Esophagus squamous epithelium (tissue), 5 donors: ENCODE measurements around the gene MCC. TPM values are rescaled to one million over a fixed set of nuclear protein-coding genes. Genes with fewer than 3 reads are reported as not detected.

Source experiments
- DNase-seq: peaks from one replicate; lab custom pipeline; 2025; lab: John Stamatoyannopoulos, UW
- H3K27ac ChIP-seq, 4 donors: fragments of 200-600 bp; sonication (generic); one replicate each; pipeline ENCODE4 v1.5.1; 2016 to 2019; ENCODE audit warnings: mild to moderate bottlenecking in 1 of 4
- H3K27me3 ChIP-seq, 4 donors: fragments of 200-600 bp; sonication (generic); 1 replicate in 3 of 4; 2 replicates in 1 of 4; pipeline versions ENCODE4 v1.5.1 to v1.6.0; 2017 to 2021; ENCODE audit warnings: antibody characterized with exemption in 1 of 4
- H3K36me3 ChIP-seq, 3 donors: fragments of 200-600 bp; sonication (generic); one replicate each; pipeline ENCODE4 v1.5.1; 2016 to 2019
- H3K4me1 ChIP-seq, 3 donors: fragments of 200-600 bp; sonication (generic); one replicate each; pipeline ENCODE4 v1.5.1; 2017 to 2019
- H3K4me3 ChIP-seq, 4 donors: fragments of 200-600 bp; sonication (generic); 1 replicate in 3 of 4; 2 replicates in 1 of 4; pipeline ENCODE4 v1.5.1; 2016 to 2019; ENCODE audit warnings: mild to moderate bottlenecking in 2 of 4, moderate library complexity in 1 of 4
- H3K9me3 ChIP-seq, 3 donors: fragments of 200-600 bp; sonication (generic); one replicate each; pipeline ENCODE4 v1.5.1; 2016 to 2019
- CTCF ChIP-seq, 6 experiments: fragments of 450-650 bp in 4 of 6; fragments of 200-600 bp in 2 of 6; sonication (generic) in 2 of 6; IDR thresholded peaks; one replicate each; pipeline ENCODE4 v1.5.1; 2016 to 2019; ENCODE audit warnings: antibody characterized with exemption in 6 of 6, mild to moderate bottlenecking in 4 of 6, moderate library complexity in 4 of 6
- POLR2A ChIP-seq, 4 donors: fragments of 450-650 bp; IDR thresholded peaks; one replicate each; pipeline ENCODE4 v1.6.1; 2017; ENCODE audit warnings: antibody characterized with exemption in 4 of 4, mild to moderate bottlenecking in 4 of 4, moderate library complexity in 3 of 4
- WGBS, 2 donors: methylation state at CpG; one replicate each; pipeline ENCODE4 v1.1.5; 2018; 5-methylcytosine and 5-hydroxymethylcytosine counted together
- intact Hi-C: fragments of 100-400 bp; cut with DNase I; formaldehyde crosslinking; loops from one replicate; pipeline ENCODE4 v1.15.0; 2022
- total RNA-seq, 4 donors: library from RNA; depleted of rRNA; stranded (reverse); fragments of >200 nt; gene quantifications; one replicate each; pipeline ENCODE4 v1.1.0, GENCODE V29; 2016
- donor health status: DM: yes; HTN: yes; CAD: no.

Gene MCC
- total RNA-seq, 4 donors from 2014 or later, result 41.6 to 45.4 (median 43.4) TPM

- no peaks in the 10 kb centered on the region for H3K27me3 ChIP-seq
- peaks cover 0 to 20% (median 0%) of the 10 kb centered on the region in 3 donors for H3K36me3 ChIP-seq
- intact Hi-C loops, result no loop called here
- no peaks in the 10 kb centered on the region for H3K9me3 ChIP-seq
- no peak overlapping the region for H3K4me3 ChIP-seq
- TF ChIP-seq CTCF (IDR thresholded peaks at IDR 0.05), result no peak
- TF ChIP-seq POLR2A (IDR thresholded peaks at IDR 0.05), result no peak
- WGBS, 2 donors, result 62 to 63% methylated on average over 6 of the region's 6 CpGs
- no peak overlapping the region for H3K27ac ChIP-seq
- H3K4me1 ChIP-seq, result peaks cover 0 to 18% (median 12%) of the 10 kb centered on the region in 3 donors
- DNase-seq, result no peak
These were observed 378.1 kb downstream of the MCC start for GRCh38 chr5:113110117-113110516.

- H3K4me3 ChIP-seq, result no peak overlapping the region
- WGBS, 2 donors, result 66 to 71% methylated on average over 5 of the region's 5 CpGs
- peaks cover 0 to 16% (median 0%) of the 10 kb centered on the region in 3 donors for H3K36me3 ChIP-seq
- TF ChIP-seq POLR2A (IDR thresholded peaks at IDR 0.05) (no peak), CTCF (IDR thresholded peaks at IDR 0.05) (no peak)
- intact Hi-C loops, result no loop called here
- H3K4me1 ChIP-seq, result peaks cover 0 to 18% (median 12%) of the 10 kb centered on the region in 3 donors
- no peaks in the 10 kb centered on the region for H3K9me3 ChIP-seq
- DNase-seq, result no peak
- no peak overlapping the region for H3K27ac ChIP-seq
- H3K27me3 ChIP-seq, result no peaks in the 10 kb centered on the region
These were observed 378.9 kb downstream of the MCC start for GRCh38 chr5:113109344-113109743.

- intact Hi-C loops, result no loop called here
- no peak for DNase-seq
- no peak overlapping the region for H3K4me3 ChIP-seq
- TF ChIP-seq POLR2A (IDR thresholded peaks at IDR 0.05) (no peak), CTCF (IDR thresholded peaks at IDR 0.05) (no peak)
- no peaks in the 10 kb centered on the region for H3K27me3 ChIP-seq
- H3K36me3 ChIP-seq, result peaks cover 0 to 18% (median 0%) of the 10 kb centered on the region in 3 donors
- 95 to 99% methylated on average over 5 of the region's 5 CpGs for WGBS, 2 donors
- H3K4me1 ChIP-seq, result peaks cover 0 to 18% (median 12%) of the 10 kb centered on the region in 3 donors
- no peak overlapping the region for H3K27ac ChIP-seq
- no peaks in the 10 kb centered on the region for H3K9me3 ChIP-seq
These were observed 379.8 kb downstream of the MCC start for GRCh38 chr5:113108485-113108884.

GRCh38 chr5:113106821-113107220, 381.4 kb downstream of the MCC start:
- Histone ChIP-seq H3K27ac (no peak overlapping the region), H3K36me3 (peaks cover 0 to 35% (median 0%) of the 10 kb centered on the region in 3 donors), H3K4me3 (no peak overlapping the region), H3K9me3 (no peaks in the 10 kb centered on the region), H3K27me3 (no peaks in the 10 kb centered on the region), H3K4me1 (peaks cover 0 to 6% (median under 1%) of the 10 kb centered on the region in 3 donors)
- intact Hi-C loops, result no loop called here
- no peak for TF ChIP-seq CTCF (IDR thresholded peaks at IDR 0.05)
- TF ChIP-seq POLR2A (IDR thresholded peaks at IDR 0.05), result no peak
- no peak for DNase-seq
- WGBS, 2 donors, result 89 to 97% methylated on average over 2 of the region's 2 CpGs

- intact Hi-C loops, result no loop called here
- peaks cover 0 to 45% (median 0%) of the 10 kb centered on the region in 3 donors for H3K36me3 ChIP-seq
- no peak overlapping the region for H3K27ac ChIP-seq
- TF ChIP-seq POLR2A (IDR thresholded peaks at IDR 0.05) (no peak), CTCF (IDR thresholded peaks at IDR 0.05) (no peak)
- H3K27me3 ChIP-seq, result no peaks in the 10 kb centered on the region
- DNase-seq, result no peak
- H3K4me1 ChIP-seq, result peaks cover 0 to 6% (median 0%) of the 10 kb centered on the region in 3 donors
- no peak overlapping the region for H3K4me3 ChIP-seq
- H3K9me3 ChIP-seq, result no peaks in the 10 kb centered on the region
- WGBS, 2 donors, result 85 to 92% methylated on average over 5 of the region's 5 CpGs
These were observed 382.5 kb downstream of the MCC start for GRCh38 chr5:113105693-113106280.
